BLaER1 (cell line): ENCODE measurements around the gene ABCA1.
"Not testable (repeated sequence)": the region's sequence is repeated elsewhere in the genome, so short reads cannot be mapped to it uniquely, and the experiment has no call there.

Experiments
- H3K27ac ChIP-seq: shearing (Covaris generic); formaldehyde crosslinking; 2 replicates; pipeline ENCODE4 v1.8.1; 2022
- H3K27me3 ChIP-seq: shearing (Covaris generic); formaldehyde crosslinking; 2 replicates; pipeline ENCODE4 v1.8.1; 2022
- H3K36me3 ChIP-seq: shearing (Covaris generic); formaldehyde crosslinking; 2 replicates; pipeline ENCODE4 v1.8.1; 2022
- H3K4me1 ChIP-seq: shearing (Covaris generic); formaldehyde crosslinking; 2 replicates; pipeline ENCODE4 v1.8.1; 2022
- H3K4me2 ChIP-seq: shearing (Covaris generic); formaldehyde crosslinking; 2 replicates; pipeline ENCODE4 v1.8.1; 2022
- H3K4me3 ChIP-seq: shearing (Covaris generic); formaldehyde crosslinking; 2 replicates; pipeline ENCODE4 v1.8.1; 2022
- H3K9ac ChIP-seq: shearing (Covaris generic); formaldehyde crosslinking; 2 replicates; pipeline ENCODE4 v1.8.1; 2022
- H3K9me3 ChIP-seq: shearing (Covaris generic); formaldehyde crosslinking; 2 replicates; pipeline ENCODE4 v1.8.1; 2022
- H4K20me1 ChIP-seq: shearing (Covaris generic); formaldehyde crosslinking; 2 replicates; pipeline ENCODE4 v1.8.1; 2022
- Cebpa-rat ChIP-seq: shearing (Covaris generic); IDR thresholded peaks from 2 replicates; pipeline ENCODE4 v1.8.1; 2022

ABCA1 gene

DNA sequence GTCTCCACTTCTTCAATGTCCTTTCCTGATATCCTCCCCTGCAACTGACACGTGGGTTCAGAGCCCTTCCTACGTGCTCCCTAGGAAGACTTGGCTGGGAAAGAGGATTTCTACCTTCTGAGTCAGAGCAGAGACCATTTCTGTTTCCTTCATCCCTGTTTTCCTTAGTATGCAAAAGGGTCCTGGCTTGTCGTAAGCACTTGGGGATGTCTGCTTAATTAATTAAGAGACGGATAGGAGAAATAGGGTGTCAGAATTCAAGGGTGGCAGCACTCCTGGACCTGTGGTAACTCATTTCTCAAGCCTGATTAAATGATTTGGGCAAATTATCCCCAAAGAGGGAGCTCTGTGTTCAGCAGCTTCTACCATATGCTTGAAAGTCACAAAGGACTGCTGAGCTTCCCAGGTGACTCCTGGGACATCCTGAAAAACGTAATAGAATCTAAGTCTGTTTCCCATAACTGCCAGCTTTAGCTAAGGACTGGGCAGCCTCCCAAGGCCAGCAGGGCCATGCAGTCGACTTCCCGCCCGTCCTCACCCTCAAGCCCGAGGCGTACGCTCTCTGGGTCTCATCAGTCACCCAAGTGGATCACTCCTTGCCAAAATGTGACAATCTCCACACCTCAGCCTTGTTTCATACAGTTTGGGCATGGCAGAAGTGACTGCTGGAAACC is 20.5 kb downstream of the ABCA1 start:
- no peaks in the 10 kb centered on the region for H3K27me3 ChIP-seq
- H3K9me3 ChIP-seq = no peaks in the 10 kb centered on the region
- TF ChIP-seq Cebpa-rat = no peak
- no peak overlapping the region for H3K4me3 ChIP-seq
- H3K27ac ChIP-seq = no peak overlapping the region
- H3K9ac ChIP-seq = no peak overlapping the region
- peaks cover 70% of the 10 kb centered on the region for H3K36me3 ChIP-seq
- peaks cover 87% of the 10 kb centered on the region for H3K4me1 ChIP-seq
- H3K4me2 ChIP-seq = peak overlapping the region; percentile 21; the same call in 1 of the 2 replicates
- peaks cover 100% of the 10 kb centered on the region for H4K20me1 ChIP-seq

DNA sequence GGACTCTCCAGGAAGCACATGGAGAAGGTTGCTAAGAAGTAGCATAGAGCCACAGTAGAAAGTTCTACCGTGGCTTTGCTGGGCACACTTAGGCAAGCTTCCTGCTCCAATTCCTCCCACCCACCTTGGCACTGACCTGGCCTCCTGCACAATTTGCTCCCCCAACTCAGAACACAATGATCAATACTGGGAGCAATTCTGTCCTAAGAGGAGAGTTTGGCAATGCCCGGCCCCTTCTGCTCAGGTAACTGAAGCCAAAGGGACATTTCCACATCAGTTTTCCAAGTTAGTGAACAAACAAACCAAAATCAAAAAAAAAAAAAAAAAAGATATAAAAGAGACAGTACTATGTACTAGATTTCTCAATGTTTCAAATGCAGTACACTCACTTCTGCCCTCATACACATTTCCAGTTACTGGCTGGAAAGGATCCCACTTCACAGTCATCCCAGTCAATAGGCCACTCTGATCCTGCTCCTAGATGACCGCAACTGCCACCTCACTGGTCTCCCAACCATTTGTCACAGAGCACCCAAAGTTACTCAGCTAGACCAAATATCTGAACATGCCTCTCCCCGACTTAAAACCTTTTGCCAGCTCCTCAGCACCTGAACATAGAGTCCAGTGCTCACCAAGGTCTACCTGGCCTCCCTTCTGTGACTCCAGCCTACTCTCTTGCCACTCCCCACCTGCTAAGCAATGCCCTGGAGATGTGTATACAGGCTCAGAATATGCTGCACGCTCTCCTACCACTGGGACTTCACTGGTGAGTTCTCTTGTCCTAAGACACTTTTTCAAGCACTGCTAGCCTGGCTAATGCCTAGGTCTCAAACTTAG is 21.3 kb downstream of the ABCA1 start:
- no peak for TF ChIP-seq Cebpa-rat
- Histone ChIP-seq H3K9ac (no peak overlapping the region), H3K9me3 (no peaks in the 10 kb centered on the region), H4K20me1 (peaks cover 100% of the 10 kb centered on the region), H3K27ac (no peak overlapping the region), H3K36me3 (peaks cover 77% of the 10 kb centered on the region), H3K4me3 (no peak overlapping the region), H3K4me2 (peak overlapping the region; percentile 21; the same call in 1 of the 2 replicates), H3K27me3 (no peaks in the 10 kb centered on the region), H3K4me1 (peaks cover 79% of the 10 kb centered on the region)

DNA sequence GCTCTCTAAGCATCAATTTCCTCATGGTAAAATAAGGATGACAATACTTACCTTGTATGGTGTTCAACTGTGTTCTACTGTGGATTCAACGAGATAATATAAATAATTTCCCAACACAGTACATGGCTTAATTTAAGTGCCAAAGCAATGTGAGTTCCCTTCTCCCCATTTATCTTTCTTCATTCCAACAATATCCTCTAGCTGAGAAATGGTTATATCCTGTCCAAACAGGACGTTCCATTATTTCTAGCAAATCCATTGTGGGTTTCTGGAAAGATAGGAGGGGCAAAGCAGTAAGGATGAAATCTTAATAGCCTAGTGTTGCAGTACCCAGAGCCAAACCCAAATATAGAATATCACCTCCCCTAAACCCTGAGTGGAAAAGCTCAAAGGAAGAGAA is 22.0 kb downstream of the ABCA1 start:
- Histone ChIP-seq H3K27me3 (no peaks in the 10 kb centered on the region), H3K4me2 (no peak overlapping the region; the same call in 1 of the 2 replicates), H3K36me3 (peaks cover 79% of the 10 kb centered on the region), H3K27ac (no peak overlapping the region), H3K4me3 (no peak overlapping the region), H3K9me3 (no peaks in the 10 kb centered on the region), H3K4me1 (peaks cover 74% of the 10 kb centered on the region), H3K9ac (no peak overlapping the region), H4K20me1 (peaks cover 100% of the 10 kb centered on the region)
- no peak for TF ChIP-seq Cebpa-rat

DNA sequence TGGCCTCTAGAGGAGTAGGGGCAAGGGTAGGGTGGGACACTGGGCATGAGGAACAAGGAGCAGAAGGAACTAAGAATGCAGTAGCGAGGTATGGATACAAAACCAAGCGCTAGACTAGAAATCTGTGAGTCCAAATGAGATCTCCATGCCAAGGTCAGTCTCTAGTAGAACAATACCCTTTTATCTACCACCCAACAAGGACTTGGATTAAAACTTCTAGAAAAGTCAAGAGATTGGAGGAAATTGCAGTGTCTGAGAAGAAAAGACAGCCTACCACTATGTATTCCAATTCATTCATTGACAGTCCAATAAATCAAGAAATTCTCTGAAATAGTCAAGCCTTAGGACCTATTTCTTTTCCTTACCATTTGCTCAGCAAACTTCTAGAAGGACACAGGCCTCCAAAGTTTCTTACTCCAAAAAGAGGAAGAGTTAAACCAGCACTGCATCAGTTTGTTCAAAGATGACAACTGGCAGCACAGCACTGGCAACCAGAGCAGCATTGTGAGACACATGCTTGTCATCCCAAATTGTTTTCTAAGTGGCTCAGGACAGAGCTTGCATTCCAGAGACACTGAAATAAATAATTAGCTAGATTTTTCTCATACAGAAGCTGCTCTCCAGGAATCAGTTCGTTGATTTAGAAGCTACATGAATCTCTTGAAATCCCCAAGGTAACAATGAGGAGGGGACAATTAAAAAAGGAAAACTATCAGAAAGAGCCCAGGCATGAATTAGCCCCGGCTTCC is 22.6 kb downstream of the ABCA1 start:
- H3K27me3 ChIP-seq = no peaks in the 10 kb centered on the region
- H3K9me3 ChIP-seq = no peaks in the 10 kb centered on the region
- no peak overlapping the region for H3K9ac ChIP-seq
- H3K4me3 ChIP-seq = no peak overlapping the region
- H3K36me3 ChIP-seq = peaks cover 85% of the 10 kb centered on the region
- no peak overlapping the region; the same call in 1 of the 2 replicates for H3K4me2 ChIP-seq
- H4K20me1 ChIP-seq = peaks cover 100% of the 10 kb centered on the region
- no peak overlapping the region for H3K27ac ChIP-seq
- peaks cover 74% of the 10 kb centered on the region for H3K4me1 ChIP-seq
- no peak for TF ChIP-seq Cebpa-rat

DNA sequence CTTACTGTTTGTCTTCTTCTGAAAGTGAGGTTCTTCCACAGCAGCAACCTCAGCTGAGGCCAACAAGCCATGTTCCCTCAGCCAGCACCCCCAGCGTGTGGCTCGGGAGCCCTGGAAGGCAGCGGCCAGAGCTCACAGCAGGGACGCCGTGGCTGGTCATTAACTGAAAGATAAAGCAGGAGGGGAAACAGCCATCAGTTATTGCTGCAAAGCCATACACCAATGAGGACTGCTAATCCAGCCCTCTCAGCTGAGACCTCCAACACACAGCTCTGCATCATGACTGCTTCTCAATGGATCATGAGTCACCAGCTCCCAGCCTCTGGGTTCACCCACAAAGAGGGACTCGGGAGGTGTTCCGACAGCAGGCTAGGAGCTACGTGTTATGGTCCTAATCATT is 24.3 kb downstream of the ABCA1 start:
- no peaks in the 10 kb centered on the region for H3K27me3 ChIP-seq
- no peak overlapping the region for H3K4me2 ChIP-seq
- H3K27ac ChIP-seq = no peak overlapping the region
- peaks cover 100% of the 10 kb centered on the region for H4K20me1 ChIP-seq
- H3K4me3 ChIP-seq = no peak overlapping the region
- TF ChIP-seq Cebpa-rat = no peak
- H3K36me3 ChIP-seq = peaks cover 86% of the 10 kb centered on the region
- no peaks in the 10 kb centered on the region for H3K9me3 ChIP-seq
- H3K4me1 ChIP-seq = peaks cover 69% of the 10 kb centered on the region
- no peak overlapping the region for H3K9ac ChIP-seq

DNA sequence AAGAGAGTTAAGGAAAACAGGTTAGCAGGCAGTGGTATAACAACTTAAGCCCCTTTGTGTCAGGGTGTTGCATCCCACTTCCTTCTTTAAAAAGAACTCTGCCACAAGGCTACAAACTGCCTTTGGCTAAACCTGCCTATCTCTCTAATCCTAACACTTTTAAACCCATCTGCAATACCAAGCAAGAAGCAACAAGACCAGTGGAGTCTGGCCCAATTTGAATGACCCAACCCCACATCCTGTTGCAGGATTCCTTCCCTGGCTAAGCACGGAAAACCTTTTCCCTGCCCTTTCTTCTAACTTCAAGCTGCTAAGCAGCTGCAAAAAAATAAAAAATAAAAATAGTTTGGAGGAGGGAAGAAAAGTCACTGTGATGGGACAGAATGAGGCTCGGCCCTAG is 27.1 kb downstream of the ABCA1 start:
- Histone ChIP-seq H3K9me3 (no peaks in the 10 kb centered on the region), H3K4me2 (no peak overlapping the region), H3K9ac (no peak overlapping the region), H3K36me3 (peaks cover 91% of the 10 kb centered on the region), H4K20me1 (peaks cover 100% of the 10 kb centered on the region), H3K27me3 (no peaks in the 10 kb centered on the region), H3K27ac (no peak overlapping the region), H3K4me1 (peaks cover 59% of the 10 kb centered on the region), H3K4me3 (no peak overlapping the region)
- no peak for TF ChIP-seq Cebpa-rat

DNA sequence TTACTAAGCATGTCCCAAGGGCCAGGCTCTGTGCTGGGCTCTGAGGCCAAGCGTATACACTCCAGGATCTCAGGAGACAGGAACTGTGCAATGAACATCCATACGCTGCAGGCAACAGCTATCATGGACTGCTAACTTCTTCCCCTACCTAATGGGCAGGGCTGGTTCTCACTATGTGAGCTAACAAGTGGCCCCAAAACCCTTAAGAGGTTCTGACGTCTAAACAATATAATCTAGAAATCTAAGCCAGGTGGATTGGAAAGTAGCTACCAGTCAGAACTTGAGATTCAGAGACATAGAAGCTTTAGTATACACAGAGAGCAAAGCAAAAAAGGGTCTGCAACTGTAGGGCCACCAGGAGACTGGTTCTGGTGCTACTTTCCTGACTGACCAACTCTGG is 27.6 kb downstream of the ABCA1 start:
- Histone ChIP-seq H3K36me3 (peaks cover 91% of the 10 kb centered on the region), H3K27ac (peak overlapping the region; percentile 19; the same call in 1 of the 2 replicates), H3K4me2 (no peak overlapping the region), H3K4me1 (peaks cover 60% of the 10 kb centered on the region), H3K9ac (no peak overlapping the region), H3K4me3 (no peak overlapping the region), H3K27me3 (no peaks in the 10 kb centered on the region), H4K20me1 (peaks cover 100% of the 10 kb centered on the region), H3K9me3 (no peaks in the 10 kb centered on the region)
- no peak for TF ChIP-seq Cebpa-rat

DNA sequence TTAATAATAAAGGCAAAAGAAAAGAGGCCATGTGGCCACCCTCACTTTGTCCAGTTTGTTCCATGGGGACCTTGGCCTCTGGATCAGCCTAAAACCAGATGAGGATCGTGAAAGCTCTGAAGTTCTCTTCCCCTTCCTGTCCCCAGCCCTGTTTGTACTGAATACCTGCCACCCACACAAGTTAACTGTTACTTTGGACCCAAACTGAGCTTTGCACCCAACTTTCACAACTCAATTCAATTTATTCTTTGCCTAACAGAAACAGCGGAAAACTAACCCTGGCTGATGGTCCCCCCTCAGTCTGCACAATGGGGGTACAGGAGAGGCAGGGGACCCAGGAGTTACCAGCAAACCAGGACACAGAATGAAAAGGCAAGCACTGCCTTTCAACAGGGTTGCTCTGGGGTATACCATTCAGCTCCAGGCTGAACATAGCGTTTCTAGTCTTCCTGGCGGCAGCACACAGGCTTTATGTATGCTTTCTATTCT is 28.2 kb downstream of the ABCA1 start:
- Histone ChIP-seq H3K9me3 (no peaks in the 10 kb centered on the region), H4K20me1 (peaks cover 100% of the 10 kb centered on the region), H3K36me3 (peaks cover 94% of the 10 kb centered on the region), H3K4me3 (no peak overlapping the region), H3K4me2 (no peak overlapping the region), H3K27ac (peak overlapping the region; percentile 19; the same call in 1 of the 2 replicates), H3K4me1 (peaks cover 57% of the 10 kb centered on the region), H3K27me3 (no peaks in the 10 kb centered on the region), H3K9ac (no peak overlapping the region)
- no peak for TF ChIP-seq Cebpa-rat

DNA sequence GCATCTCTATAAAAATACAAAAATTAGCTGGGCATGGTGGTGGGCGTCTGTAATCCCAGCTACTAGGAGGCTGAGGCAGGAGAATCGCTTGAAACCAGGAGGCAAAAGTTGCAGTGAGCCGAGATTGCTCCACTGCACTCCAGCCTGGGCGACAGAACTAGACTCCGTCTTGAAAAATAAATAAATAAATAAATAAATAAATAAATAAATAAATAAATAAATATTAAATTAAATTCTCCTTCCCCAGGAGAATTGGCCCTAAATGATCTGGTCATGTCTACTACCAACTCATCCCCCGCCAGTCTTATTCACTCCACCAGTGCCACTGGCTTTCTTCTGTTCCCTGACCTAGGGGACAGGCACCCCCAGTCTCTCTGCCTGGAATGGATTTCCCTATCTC is 29.6 kb downstream of the ABCA1 start:
- not testable (repeated sequence) for H3K9me3 ChIP-seq, H3K27me3 ChIP-seq, H3K9ac ChIP-seq, H3K27ac ChIP-seq, H3K4me2 ChIP-seq, H3K4me3 ChIP-seq
- peaks cover 48% of the 10 kb centered on the region for H3K4me1 ChIP-seq
- peaks cover 95% of the 10 kb centered on the region for H3K36me3 ChIP-seq
- peaks cover 100% of the 10 kb centered on the region for H4K20me1 ChIP-seq
